GM18868 (cell line): ENCODE data around the gene TSC22D4.
"Not testable (repeated sequence)": the region's sequence is repeated elsewhere in the genome, so short reads cannot be mapped to it uniquely, and the experiment has no call there.

Source experiments
- ATAC-seq: cut with Tn5 transposase; IDR thresholded peaks from one replicate; pipeline ENCODE4 v1.9.1; 2021; ENCODE audit warnings: mild to moderate bottlenecking, moderate library complexity; ENCODE audit not compliant: unreplicated experiment

TSC22D4 gene

DNA sequence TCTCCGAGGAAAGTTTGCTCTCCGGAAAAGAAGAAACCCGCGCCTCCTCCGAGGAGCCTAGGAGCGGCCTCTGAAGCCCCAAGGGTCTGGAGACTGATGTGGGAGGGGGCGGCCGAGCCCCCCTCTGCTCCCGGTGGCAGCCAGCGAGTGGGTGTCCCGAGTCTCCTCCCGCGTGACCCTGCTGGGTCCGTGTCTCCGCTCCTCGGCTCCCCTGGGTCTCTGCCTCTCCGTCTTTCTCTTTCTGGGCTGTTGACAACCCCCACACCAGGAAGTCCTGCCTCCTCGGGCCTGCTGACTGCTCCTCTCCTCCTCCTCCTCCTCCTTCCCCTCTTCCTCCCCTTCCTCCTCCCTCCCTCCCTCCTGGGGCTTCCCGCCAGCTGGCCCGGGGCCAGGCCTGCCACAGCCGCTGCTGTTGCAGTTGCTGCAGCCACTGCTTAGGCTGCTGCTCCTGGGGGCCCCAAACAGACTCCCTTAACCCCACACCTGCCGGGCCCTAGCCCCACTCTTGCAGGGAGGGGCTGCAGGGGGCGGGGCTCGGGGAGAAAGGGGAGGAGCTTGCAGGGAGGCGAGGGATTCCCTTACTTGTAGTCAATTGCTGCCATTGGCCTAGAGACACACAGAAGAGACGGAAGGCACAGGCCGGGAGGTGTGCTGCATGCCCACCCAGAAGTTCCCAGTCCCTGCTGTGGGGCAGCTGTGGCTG lies at the start of gene TSC22D4:
TSC22D4 (minus strand) TSS at position 257 of the 703 bp plus-strand sequence. CDS start 1,176 bp downstream, outside the sequence.
- peak; percentile 65 for ATAC-seq

DNA sequence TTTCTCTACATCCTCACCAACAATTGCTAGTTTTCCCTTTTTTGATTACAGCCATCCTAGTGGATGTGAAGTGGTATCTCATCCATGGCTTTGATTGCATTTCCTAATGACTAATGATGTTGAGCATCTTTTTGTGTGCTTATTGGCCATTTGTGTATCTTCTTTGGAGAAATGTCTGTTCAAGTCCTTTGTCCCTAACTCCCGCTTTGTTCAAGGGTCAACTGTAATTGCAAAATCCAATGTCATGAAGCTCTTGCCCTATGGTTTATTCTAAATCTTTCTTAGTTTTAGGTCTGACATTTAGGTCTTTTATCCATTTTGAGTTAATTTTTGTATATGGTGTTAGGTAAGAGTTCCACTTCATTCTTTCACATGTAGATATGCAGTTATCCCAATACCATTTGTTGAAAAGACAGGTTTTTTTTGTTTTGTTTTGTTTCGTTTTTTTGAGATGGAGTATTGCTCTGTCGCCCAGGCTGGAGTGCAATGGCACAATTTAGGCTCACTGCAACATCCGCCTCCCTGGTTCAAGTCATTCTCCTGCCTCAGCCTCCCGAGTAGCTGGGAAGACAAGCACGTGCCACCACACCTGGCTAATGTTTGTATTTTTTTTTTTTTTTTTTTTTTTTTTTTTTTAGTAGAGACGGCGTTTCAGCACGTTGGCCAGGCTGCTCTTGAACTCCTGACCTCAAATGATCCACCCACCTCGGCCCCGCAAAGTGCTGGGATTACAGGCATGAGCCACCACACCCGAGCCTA lies 49.3 kb upstream of the TSC22D4 start:
- not testable (repeated sequence) for ATAC-seq

DNA sequence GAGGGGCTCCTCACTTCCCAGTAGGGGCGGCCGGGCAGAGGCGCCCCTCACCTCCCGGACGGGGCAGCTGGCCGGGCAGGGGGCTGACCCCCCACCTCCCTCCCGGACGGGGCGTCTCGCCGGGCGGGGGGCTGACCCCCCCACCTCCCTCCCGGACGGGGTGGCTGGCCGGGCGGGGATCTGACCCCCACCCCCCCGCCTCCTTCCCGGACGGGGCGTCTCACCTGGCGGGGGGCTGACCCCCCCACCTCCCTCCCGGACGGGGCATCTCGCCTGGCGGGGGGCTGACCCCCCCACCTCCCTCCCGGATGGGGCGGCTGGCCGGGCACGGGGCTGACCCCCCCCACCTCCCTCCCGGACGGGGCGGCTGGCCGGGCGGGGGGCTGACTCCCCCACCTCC lies 44.2 kb upstream of the TSC22D4 start:
- ATAC-seq = not testable (repeated sequence)

DNA sequence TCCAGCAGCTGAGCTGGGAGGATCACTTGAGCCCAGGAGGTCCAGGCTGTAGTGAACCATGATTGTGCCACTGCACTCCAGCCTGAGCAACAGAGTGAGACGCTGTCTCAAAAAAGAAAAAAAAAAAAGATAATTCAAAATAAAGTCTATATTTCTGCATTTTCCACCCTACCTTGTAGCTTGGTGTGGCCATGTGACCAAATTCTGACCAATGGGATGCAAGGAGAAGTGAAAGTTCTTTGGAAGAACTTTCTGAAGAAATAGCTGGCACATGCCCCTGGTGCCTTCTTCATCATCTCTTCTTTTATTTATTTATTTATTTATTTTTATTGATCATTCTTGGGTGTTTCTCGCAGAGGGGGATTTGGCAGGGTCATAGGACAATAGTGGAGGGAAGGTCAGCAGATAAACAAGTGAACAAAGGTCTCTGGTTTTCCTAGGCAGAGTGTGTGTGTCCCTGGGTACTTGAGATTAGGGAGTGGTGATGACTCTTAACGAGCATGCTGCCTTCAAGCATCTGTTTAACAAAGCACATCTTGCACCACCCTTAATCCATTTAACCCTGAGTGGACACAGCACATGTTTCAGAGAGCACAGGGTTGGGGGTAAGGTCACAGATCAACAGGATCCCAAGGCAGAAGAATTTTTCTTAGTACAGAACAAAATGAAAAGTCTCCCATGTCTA lies 43.0 kb upstream of the TSC22D4 start:
- ATAC-seq = not testable (repeated sequence)

DNA sequence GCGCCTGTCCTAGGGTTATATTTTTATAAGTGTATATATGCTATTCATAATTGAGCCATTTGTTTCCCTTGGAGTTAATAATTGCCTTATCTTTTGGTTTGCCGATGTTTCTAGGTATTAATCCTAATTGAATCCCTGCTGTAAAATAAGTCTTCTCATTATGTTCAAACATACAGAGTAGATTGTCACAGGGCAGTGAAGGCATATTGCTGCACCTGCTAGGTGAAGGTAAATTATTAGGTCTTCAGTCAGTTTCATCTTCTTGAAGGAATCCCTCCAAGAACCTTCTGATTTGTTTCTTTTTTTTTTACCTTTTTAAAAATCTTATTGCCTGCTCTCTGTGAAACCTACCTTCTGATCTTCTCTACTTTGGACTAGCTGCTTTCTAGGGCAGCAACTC lies 42.1 kb upstream of the TSC22D4 start:
- ATAC-seq = no peak

DNA sequence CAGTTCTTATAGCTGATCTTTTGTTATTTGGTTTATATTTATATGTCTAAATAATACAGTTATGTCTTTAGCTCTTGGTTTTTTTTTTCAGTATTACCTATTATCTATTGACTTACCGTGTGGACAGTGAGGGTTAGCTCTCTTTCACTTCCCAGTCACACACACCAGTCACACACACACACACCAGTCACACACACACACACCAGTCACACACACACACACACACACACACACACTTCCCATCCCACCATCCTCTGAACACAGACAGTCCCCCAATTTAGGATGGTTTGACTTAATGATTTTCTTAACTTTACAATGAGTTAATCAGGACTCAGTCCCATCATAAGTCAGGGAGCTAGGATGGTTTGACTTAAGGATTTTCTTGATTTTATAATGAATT lies 41.1 kb upstream of the TSC22D4 start:
- no peak for ATAC-seq

DNA sequence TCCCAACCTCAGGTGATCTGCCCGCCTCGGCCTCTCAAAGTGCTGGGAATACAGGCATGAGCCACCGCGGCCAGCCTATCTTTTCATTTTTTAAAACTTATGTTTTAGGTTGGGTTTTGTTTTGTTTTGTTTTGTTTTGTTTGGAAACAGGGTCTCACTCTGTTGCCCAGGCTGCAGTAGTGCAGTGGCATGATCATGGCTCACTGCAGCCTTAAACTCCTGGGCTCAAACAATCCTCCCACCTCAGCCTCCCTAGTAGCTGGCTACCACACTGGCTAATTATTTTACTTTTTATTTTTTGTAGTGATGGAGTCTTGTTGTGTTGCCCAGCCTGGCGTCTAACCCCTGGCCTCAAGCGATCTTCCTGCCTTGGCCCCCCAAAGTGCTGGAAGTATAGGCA lies 40.6 kb upstream of the TSC22D4 start:
- ATAC-seq = no peak

DNA sequence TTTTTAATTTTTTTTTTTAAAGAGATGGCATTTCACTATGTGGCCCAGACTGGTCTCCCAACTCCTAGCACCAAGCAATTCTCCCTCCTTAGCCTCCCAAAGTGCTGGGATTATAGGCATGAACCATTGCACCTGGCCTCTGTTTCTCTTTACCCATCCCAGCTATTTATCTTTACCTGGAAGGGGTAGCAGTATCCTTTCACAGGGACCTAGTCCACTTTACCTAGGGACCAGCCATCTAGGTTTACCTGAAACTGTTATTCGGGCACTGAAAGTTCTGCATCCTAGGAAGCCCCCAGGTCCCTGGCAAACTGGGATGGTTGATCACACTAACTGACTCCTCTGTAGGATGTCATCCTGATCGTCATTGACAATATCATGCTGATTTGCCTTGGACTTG lies 38.3 kb upstream of the TSC22D4 start:
- ATAC-seq = no peak

DNA sequence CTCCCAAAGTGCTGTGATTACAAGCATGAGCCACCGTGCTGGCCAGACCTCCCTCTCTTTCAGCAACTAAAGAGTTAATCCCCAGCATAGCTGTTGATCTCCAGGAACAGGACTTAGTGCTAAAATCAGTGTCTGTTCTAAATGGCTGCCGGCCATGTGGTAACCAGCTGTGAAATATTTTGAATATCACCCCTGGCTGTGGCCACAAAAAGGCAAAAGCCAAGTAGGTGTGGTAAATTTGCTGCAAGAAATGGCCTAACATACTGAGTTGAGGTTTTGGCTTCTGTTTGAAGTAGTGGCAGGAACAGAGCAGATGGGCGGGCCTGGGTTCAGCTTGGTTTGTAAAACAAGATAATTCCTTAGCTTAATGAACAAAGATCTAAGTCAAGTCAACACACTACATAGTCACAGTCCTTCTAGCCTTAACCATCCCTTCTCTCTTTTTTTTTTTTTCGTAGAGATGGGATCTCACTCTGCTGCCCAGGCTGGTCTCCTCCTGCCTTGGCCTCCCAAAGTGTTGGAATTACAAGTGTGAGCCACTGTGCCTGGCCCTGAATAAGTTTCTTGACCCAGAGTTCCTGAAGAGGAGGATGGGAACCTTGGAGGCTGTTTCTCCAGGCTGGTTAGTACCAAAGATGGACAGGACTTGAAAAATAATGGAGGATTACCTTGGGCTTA lies 37.3 kb upstream of the TSC22D4 start:
- ATAC-seq = no peak

DNA sequence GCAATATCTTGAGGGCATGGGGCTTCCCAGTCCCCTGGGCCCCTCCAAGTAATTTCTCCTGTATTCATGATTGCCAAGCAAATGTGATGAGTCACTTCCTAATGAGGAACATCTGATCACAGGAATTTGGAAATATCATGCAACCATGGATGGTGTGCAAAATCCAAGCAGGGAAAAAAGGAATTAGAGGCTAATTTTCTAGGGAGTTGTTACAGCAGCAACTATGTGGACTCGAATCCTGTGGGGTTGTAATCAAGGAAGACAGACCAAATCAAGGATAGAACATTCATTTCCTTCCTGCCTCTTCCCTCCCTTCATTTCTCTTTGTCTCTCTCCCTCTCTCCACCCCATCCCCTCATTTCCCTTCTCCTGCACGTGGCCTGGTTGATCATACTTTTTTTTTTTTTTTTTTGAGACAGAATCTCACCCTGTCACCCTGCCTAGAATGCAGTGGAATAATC lies 36.1 kb upstream of the TSC22D4 start:
- ATAC-seq = no peak

DNA sequence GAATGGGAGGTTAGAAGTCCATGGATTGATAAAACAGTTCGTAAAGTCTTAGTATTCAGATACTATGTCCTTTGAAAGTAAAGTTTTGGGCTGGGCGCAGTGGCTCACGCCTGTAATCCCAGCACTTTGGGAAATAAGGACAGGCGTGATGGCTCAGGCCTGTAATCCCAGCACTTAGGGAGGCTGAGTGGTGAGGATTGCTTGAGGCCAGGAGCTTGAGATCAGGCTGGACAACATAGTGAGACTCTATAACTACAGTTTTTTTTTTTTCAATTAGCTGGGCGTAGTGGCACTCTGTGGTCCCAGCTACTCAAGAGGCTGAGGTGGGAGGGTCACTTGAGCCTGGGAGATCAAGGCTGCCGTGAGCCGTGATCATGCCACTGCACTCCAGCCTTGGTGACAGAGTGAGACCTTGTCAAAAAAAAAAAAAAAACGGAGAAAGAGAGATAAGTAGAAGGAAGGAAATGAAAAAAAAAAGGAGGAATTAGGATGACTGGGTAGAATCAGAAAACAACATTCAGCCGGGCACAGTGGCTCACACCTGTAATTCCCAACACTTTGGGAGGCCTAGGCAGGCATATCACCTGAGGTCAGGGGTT lies 34.3 kb upstream of the TSC22D4 start:
- ATAC-seq = no peak

DNA sequence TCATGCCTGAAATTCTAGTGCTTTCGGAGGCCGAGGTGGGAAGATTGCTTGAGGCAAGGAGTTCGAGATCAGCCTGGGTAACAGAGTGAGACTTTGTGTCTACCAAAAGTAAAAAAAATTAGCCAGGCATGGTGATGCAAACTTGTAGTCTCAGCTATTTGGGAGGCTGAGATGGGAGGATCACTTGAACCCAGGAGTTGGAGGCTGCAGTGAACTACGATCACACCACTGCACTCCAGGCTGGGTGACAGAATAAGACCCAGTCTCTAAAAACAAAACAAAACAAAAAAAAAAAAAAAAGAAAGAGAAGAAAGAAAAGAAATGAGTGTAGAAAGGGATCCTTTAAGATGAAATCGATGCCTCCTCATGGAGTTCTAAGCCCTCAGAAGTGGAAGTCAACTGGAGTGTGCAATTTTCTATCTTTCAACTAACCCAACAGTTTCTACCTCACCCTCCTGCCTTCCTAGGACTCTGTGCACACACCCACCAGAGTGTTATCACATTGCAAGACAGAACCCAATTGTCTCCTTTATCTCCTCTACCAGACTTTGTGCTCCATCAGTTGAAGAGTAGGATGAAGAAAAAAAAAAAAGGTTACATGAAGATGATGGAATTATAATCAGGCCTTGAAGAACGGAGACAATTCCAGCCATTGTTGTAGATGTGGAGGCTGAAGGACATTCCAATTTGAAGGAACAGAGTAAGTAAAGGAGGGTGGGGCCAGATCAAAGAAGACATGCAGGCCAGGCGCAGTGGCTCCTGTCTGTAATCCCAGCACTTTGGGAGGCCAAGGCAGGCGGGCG lies 31.6 kb upstream of the TSC22D4 start:
- ATAC-seq = no peak

DNA sequence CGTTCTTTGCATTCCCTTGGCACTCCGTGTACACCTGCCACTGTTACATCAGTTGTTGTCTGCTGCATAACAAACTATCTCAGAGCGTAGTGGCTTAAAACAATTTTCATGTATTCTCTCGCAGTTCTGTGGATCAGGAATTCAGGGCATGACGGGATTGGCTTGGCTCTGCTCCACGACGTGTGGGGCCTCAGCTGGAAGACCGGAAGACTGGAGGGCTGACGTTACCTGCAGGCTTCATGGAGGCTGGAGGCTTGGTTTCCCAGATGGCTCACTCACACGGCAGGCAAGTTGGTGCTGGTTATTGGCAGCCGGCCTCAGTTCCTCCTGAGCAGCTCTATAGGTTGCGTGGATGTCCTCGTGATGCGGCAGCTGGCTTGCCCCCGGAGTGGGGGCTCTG lies 30.2 kb upstream of the TSC22D4 start:
- ATAC-seq = no peak

DNA sequence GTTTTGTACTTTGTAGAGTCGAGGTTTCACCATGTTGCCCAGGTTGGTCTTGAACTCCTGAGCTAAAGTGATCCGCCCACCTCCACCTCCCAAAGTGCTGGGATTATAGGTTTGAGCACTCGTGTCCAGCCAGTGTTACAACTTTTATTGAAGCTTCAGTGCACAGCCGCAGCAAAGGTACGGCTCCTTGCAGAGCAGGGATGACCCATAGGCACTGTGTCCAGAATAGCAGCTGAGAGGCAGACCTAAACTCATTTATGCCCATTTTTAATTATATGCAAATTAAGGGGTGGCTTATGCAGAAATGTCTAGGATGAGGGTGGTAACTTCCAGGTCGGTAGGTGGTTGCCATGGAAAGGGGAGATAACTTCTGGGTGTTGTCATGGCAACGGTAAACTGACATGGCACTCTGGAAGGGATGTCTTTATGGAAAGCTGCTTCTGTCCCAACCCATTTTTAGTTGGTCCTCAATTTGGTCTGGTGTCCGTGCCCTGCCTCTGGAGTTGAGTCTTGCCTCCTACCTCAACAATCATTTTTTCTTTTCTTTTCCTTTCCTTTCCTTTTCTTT lies 27.4 kb upstream of the TSC22D4 start:
- no peak for ATAC-seq

DNA sequence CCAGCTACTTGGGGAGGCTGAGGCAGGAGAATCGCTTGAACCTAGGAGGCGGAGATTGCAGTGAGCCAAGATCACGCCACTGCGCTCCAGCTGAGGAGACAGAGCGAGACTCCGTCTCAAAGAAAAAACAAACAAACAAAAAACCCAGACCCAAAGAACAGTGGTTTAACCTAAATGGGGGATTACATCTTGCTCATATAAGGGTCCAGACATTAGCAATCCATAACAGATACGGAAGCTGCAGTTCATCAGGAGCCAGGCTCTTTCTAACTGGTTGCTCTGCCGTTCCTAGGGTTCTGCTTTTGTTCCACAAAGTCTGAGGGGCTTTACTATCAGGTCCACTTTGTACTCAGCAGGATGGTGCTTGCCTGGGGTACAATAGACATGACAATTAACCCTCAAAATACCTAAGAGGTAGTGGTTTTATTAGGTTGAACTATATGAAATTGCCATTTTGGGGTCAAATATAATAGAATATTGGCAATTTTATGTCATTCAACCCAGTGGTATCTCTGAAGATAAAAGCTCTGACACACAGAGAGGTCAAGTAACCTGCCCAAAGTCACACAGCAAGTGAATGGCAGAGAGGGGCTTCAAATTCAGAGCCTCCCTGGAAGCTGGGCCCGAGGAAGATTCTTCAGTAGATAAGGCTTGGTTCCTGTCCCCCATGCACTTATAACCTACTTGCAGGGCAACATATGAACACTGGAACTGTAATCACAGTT lies 26.0 kb upstream of the TSC22D4 start:
- no peak for ATAC-seq

DNA sequence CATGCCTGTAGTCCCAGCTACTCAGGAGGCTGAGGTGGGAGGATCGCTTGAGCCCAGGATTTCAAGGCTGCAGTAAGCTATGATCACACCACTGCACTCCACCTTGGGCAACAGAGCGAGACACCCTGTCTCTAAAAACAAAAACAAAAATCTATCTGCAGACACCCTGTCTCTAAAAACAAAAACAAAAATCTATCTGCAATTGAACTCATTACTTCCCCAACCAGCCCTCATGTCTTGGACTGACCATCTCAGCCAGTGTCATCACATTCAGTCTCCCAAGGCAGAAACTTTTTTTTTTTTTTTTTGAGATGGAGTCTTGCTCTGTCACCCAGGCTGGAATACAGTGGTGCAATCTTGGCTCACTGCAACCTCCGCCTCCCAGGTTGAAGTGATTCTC lies 25.0 kb upstream of the TSC22D4 start:
- not testable (repeated sequence) for ATAC-seq

DNA sequence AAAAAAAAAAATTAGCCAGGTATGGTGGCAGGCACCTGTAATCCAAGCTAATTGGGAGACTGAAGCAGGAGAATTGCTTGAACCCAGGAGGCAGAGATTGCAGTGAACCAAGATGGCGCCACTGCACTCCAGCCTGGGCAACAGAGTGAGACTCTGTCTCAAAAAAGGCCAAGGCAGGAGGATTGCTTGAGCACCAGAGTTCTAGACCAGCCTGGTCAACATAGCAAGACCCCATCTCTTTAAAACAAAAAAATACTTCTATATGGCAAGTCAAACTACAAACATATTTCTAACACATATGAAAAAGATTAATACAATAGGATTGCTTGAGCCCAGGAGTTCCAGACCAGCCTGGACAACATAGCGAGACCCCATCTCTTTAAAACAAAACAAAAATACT lies 21.7 kb upstream of the TSC22D4 start:
- ATAC-seq = not testable (repeated sequence)

DNA sequence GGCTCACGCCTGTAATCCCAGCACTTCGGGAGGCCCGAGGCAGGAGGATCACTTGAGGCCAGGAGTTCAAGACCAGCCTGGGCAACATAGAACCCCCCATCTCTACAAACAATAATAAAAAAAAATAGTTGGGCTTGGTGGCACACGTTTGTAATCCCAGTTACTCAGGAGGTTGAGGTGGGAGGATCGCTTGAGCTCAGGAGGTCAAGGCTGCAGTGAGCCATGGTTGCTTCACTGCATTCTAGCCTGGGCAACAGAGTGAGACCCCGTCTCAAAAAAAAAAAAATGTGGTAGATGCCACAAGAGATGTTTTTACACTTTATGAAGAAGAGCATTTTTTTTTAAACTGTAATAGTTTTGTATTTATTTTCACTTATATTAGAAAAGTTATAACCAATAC lies 17.5 kb upstream of the TSC22D4 start:
- no peak for ATAC-seq
